Loucy (cell line): ENCODE results near the gene IL12RB2.

Source experiments
- H2AFZ ChIP-seq: fragments of 200-600 bp; sonication (generic); 2 replicates; pipeline ENCODE4 v1.6.0; 2016; ENCODE audit warnings: antibody characterized with exemption, mild to moderate bottlenecking, low read length, moderate library complexity
- H3F3A ChIP-seq: fragments of 200-600 bp; 2 replicates; pipeline ENCODE4 v1.6.0; 2016; ENCODE audit warnings: antibody characterized with exemption, low read depth, mild to moderate bottlenecking
- H3K27me3 ChIP-seq: fragments of 200-600 bp; sonication (generic); 2 replicates; pipeline ENCODE4 v1.6.1; 2014; ENCODE audit warnings: low read length, mild to moderate bottlenecking; ENCODE audit not compliant: insufficient read depth, poor library complexity, severe bottlenecking
- H3K36me3 ChIP-seq: fragments of 200-600 bp; sonication (generic); 2 replicates; pipeline ENCODE4 v1.6.1; 2016; ENCODE audit warnings: low read length; ENCODE audit not compliant: insufficient read depth
- H3K4me1 ChIP-seq: fragments of 200-600 bp; sonication (generic); 2 replicates; pipeline ENCODE4 v1.5.1; 2014; ENCODE audit warnings: low read length, mild to moderate bottlenecking; ENCODE audit not compliant: insufficient read depth, poor library complexity, severe bottlenecking
- H3K4me2 ChIP-seq: fragments of 200-600 bp; sonication (generic); 2 replicates; pipeline ENCODE4 v1.6.0; 2014; ENCODE audit warnings: antibody characterized with exemption, low read length, low read depth, mild to moderate bottlenecking; ENCODE audit not compliant: poor library complexity, severe bottlenecking
- H3K4me3 ChIP-seq: fragments of 200-600 bp; sonication (generic); 2 replicates; pipeline ENCODE4 v1.5.1; 2014; ENCODE audit warnings: low read length, mild to moderate bottlenecking, mixed read lengths; ENCODE audit not compliant: poor library complexity, severe bottlenecking
- H3K79me2 ChIP-seq: fragments of 200-600 bp; sonication (generic); 2 replicates; pipeline ENCODE4 v1.6.1; 2014; ENCODE audit warnings: low read length; ENCODE audit not compliant: insufficient read depth
- H3K9ac ChIP-seq: fragments of 200-600 bp; sonication (generic); 2 replicates; pipeline ENCODE4 v1.6.0; 2014; ENCODE audit warnings: mild to moderate bottlenecking, low read depth, low read length, moderate library complexity; ENCODE audit not compliant: poor library complexity, severe bottlenecking
- H3K9me2 ChIP-seq: fragments of 200-600 bp; sonication (generic); replicated peaks from 2 replicates; pipeline ENCODE4 v1.6.1; 2016; ENCODE audit warnings: low read depth, low read length, mixed read lengths
- H3K9me3 ChIP-seq: fragments of 200-600 bp; sonication (generic); 2 replicates; pipeline ENCODE4 v1.6.1; 2014; ENCODE audit warnings: mild to moderate bottlenecking, antibody characterized with exemption, low read length, low read depth; ENCODE audit not compliant: insufficient read depth
- H4K20me1 ChIP-seq: fragments of 200-600 bp; sonication (generic); 2 replicates; pipeline ENCODE4 v1.6.0; 2014; ENCODE audit warnings: antibody characterized with exemption, low read length, mild to moderate bottlenecking; ENCODE audit not compliant: insufficient read depth, poor library complexity, severe bottlenecking
- EZH2phosphoT487 ChIP-seq: fragments of 200-600 bp; IDR thresholded peaks from 2 replicates; pipeline ENCODE4 v1.6.1; 2018; ENCODE audit warnings: antibody characterized with exemption, mild to moderate bottlenecking, moderate library complexity, borderline replicate concordance
- TF ChIP-seq, protein P1 (sequence below): fragments of 200-600 bp; sonication (generic); conservative IDR thresholded peaks from 2 replicates; pipeline ENCODE4 v1.5.1; 2014; ENCODE audit warnings: mild to moderate bottlenecking, antibody characterized with exemption, low read length

IL12RB2 gene

DNA sequence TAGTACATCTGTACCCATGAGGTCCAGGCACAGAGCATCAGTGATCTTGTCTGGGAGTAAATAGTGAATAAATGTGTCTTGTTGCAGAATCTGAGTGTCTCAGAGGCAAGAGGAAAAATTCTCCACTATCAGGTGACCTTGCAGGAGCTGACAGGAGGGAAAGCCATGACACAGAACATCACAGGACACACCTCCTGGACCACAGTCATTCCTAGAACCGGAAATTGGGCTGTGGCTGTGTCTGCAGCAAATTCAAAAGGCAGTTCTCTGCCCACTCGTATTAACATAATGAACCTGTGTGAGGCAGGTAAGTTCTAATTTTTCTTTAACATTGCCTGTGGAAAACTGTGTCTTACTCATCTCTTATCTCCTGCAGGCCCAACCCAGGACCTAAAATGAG, 43.1 kb downstream of the IL12RB2 start:
- Histone ChIP-seq H2AFZ (no peak overlapping the region), H3F3A (no peaks in the 10 kb centered on the region), H3K9me3 (no peaks in the 10 kb centered on the region), H4K20me1 (no peaks in the 10 kb centered on the region), H3K4me2 (no peak overlapping the region), H3K27me3 (no peaks in the 10 kb centered on the region), H3K79me2 (no peaks in the 10 kb centered on the region), H3K4me3 (no peak overlapping the region), H3K9ac (no peak overlapping the region), H3K9me2 (no peaks in the 10 kb centered on the region), H3K36me3 (no peaks in the 10 kb centered on the region), H3K4me1 (no peaks in the 10 kb centered on the region)
- TF ChIP-seq, protein P1, sequence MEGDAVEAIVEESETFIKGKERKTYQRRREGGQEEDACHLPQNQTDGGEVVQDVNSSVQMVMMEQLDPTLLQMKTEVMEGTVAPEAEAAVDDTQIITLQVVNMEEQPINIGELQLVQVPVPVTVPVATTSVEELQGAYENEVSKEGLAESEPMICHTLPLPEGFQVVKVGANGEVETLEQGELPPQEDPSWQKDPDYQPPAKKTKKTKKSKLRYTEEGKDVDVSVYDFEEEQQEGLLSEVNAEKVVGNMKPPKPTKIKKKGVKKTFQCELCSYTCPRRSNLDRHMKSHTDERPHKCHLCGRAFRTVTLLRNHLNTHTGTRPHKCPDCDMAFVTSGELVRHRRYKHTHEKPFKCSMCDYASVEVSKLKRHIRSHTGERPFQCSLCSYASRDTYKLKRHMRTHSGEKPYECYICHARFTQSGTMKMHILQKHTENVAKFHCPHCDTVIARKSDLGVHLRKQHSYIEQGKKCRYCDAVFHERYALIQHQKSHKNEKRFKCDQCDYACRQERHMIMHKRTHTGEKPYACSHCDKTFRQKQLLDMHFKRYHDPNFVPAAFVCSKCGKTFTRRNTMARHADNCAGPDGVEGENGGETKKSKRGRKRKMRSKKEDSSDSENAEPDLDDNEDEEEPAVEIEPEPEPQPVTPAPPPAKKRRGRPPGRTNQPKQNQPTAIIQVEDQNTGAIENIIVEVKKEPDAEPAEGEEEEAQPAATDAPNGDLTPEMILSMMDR = no peak
- no peak for TF ChIP-seq EZH2phosphoT487

- no peaks in the 10 kb centered on the region for H3K9me3 ChIP-seq
- H3F3A ChIP-seq = no peaks in the 10 kb centered on the region
- H3K79me2 ChIP-seq = no peaks in the 10 kb centered on the region
- no peak overlapping the region for H3K9ac ChIP-seq
- no peaks in the 10 kb centered on the region for H3K36me3 ChIP-seq
- no peaks in the 10 kb centered on the region for H3K27me3 ChIP-seq
- TF ChIP-seq, protein P1 = no peak
- no peak for TF ChIP-seq EZH2phosphoT487
- H4K20me1 ChIP-seq = no peaks in the 10 kb centered on the region
- no peaks in the 10 kb centered on the region for H3K4me1 ChIP-seq
- no peaks in the 10 kb centered on the region for H3K9me2 ChIP-seq
- no peak overlapping the region for H3K4me2 ChIP-seq
- H3K4me3 ChIP-seq = no peak overlapping the region
- H2AFZ ChIP-seq = no peak overlapping the region
Measured at GRCh38 chr1:67352211-67352610, 44.5 kb downstream of the IL12RB2 start.

GRCh38 chr1:67355745-67356424, 48.2 kb downstream of the IL12RB2 start:
- Histone ChIP-seq H3K9me2 (no peaks in the 10 kb centered on the region), H3K9me3 (no peaks in the 10 kb centered on the region), H4K20me1 (no peaks in the 10 kb centered on the region), H3K4me2 (no peak overlapping the region), H3K4me1 (no peaks in the 10 kb centered on the region), H3F3A (no peaks in the 10 kb centered on the region), H3K9ac (no peak overlapping the region), H3K79me2 (no peaks in the 10 kb centered on the region), H3K36me3 (no peaks in the 10 kb centered on the region), H3K4me3 (no peak overlapping the region), H2AFZ (no peak overlapping the region), H3K27me3 (no peaks in the 10 kb centered on the region)
- TF ChIP-seq, protein P1 = no peak
- TF ChIP-seq EZH2phosphoT487 = no peak
